Measurements from ENCODE around the gene MAP3K15.

The MAP3K15 gene

DNA sequence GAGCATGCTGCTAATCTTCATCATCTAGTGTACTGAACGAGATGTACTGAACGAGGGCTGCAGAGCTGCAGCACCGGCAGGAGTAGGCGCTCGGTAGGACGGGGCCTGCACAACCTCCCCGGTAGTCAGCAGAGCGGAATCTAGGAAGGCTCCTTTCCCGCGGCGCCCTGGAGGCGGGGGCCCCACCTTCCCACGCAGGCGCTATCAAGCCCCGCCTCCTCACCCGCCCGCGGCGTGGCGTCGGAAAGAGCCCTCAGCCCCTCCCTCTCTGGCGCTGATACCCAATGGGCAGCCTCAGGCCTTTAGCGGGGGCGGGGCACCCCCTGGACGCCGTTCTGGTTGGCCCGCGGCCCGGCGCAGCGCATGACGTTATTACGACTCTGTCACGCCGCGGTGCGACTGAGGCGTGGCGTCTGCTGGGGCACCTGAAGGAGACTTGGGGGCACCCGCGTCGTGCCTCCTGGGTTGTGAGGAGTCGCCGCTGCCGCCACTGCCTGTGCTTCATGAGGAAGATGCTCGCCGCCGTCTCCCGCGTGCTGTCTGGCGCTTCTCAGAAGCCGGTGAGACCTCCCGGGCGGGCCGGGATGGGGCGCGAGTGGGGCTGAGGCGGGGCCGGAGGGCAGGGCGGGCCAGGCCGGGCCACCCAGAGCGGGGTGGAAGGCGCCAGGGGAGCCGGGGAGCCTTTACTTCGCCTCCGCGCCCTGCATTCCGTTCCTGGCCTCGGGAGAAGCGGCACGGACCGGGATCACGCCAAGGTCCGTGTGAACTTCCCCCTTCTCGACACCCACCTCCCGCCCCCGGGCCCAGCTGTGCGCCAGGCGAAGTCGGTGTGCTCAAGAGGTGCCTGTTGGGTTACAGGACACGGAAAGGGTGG is 171.5 kb downstream of the MAP3K15 start, which contains the start of gene PDHA1:
TSS of gene PDHA1 (plus strand) at position 393 of the 874 bp plus-strand sequence. CDS start at position 504, 111 bp downstream.
- DNase-seq (ENCODE audit: low read depth): peak; percentile 63

- no peak for DNase-seq (ENCODE audit: low read depth)
Observed at GRCh38 chrX:19343085-19343534, 172.2 kb downstream of the MAP3K15 start.

- DNase-seq (ENCODE audit: low read depth): no peak
Observed at GRCh38 chrX:19342331-19342906, 172.9 kb downstream of the MAP3K15 start.

DNA sequence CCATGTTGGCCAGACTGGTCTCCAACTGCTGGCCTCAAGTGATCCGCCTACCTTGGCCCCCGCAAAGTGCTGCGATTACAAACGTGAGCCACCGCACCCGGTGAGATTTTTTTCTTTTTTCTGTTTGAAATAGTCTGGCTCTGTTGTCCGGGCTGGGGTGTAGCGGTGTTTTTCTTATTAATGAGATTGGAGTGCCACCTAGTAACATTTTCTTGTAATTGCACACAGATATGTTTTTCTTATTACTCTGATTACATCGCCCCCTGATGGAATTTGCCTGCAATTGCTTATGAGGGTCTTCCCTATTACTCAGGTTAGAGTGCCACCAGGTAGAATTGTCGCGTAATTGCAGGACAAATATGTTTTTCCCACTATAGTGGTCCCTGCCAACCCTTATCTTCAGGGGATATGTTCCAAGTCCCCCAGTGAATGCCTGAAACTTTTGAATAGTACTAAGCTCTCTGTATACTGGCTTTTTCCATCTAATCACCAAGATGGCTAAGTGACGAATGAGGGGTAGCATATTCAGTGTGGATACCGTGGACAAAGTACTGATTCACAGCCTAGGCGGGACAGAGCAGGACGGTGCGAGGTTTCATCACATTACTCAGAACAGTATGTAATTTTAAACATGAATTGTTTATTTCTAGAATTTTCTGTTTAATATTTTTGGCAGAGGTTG is 180.2 kb downstream of the MAP3K15 start:
- DNase-seq (ENCODE audit: low read depth): no peak

GRCh38 chrX:19332983-19333382 is 182.3 kb downstream of the MAP3K15 start:
- DNase-seq (ENCODE audit: low read depth): no peak

DNA sequence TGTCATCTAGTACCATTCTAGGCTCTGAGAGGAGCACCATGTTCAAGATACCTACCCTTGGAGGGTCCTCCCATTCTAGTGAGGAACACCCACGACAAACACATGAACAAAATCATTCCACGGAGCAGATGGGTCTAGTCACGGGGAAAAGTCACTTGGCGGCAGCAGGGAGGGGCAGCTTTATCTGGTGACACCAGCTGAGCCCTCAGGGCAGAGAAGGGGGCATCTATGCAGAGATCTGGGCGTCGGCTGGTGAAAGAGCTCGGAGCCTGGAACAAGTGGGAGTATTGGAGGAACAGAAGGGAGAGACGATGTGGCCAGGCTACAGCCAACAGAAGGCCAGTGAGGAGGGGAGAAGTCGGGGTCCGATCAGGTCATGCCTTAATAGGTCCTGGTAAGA is 183.5 kb downstream of the MAP3K15 start:
- no peak for DNase-seq (ENCODE audit: low read depth)

- DNase-seq (ENCODE audit: low read depth): no peak
Observed at GRCh38 chrX:19326567-19326966, 188.7 kb downstream of the MAP3K15 start.
